Fibroblast of gingiva (primary cell): ENCODE data around the gene RHOJ.
A peak's percentile ranks its signal among the peaks of the same experiment; 100 is the strongest.
"Not testable (repeated sequence)": the region's sequence is repeated elsewhere in the genome, so short reads cannot be mapped to it uniquely, and the experiment has no call there.

Experiments
- DNase-seq: peaks from one replicate; pipeline ENCODE4 v3.0.0-alpha.2; 2011; ENCODE audit warnings: low read depth

Gene RHOJ

DNA sequence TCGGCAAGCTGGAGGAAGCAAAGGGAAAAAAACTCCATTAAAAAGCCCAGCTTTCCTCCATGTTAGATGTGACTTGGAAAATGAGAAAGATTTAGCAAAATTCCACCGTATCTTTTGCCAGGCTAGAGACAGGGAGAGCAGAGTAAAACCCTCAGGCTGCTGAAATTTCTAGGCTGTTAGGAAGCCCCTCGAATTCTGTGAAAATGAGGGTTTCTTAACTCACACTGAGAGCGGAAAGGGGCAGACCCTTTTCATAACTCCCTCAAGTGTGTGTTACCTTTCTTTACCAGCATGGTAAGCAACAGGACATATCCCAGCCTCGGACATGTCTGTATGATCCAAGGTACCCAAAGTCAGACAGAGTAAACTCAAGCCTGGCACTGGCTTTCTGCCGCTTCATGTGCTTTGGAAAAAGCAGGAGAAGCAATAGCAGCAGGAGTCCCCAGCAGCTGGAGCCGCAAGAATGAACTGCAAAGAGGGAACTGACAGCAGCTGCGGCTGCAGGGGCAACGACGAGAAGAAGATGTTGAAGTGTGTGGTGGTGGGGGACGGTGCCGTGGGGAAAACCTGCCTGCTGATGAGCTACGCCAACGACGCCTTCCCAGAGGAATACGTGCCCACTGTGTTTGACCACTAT is at the start of gene RHOJ:
Gene RHOJ (plus strand): TSS at position 37 of the 637 bp plus-strand sequence. CDS start 427 bp downstream, at position 464.
- no peak for DNase-seq

DNA sequence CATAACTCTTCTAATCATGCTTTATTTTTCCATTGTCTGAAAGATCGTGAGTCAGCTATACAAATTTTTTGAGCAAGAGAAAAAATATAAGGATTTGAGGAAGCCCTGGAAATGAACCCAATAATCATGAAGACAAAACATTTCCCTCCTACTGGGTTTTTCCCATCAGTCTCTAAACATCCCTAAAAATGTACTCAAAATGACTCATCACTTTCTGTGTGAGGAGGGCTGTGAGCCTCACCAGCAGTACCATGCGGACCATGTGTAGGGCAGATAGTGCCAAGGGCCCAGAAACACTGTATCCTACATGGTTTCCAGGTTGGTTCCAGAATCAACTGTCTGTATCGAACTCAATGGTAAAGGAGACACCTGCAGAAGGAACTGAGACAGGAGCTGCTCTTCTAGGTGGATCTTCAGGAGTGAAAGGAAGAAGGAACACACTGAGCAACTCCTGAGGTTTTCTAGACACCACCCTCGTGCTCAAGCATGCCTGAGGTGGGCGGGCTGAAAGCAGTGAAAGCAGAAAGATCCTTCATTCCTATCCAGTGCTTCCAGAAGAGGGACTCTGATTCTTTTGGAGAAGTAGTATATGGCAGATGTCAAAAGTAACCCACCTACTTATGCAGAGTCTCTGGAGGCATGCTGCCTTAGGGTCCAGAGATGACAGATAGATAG is 48.6 kb upstream of the RHOJ start:
- no peak for DNase-seq

DNA sequence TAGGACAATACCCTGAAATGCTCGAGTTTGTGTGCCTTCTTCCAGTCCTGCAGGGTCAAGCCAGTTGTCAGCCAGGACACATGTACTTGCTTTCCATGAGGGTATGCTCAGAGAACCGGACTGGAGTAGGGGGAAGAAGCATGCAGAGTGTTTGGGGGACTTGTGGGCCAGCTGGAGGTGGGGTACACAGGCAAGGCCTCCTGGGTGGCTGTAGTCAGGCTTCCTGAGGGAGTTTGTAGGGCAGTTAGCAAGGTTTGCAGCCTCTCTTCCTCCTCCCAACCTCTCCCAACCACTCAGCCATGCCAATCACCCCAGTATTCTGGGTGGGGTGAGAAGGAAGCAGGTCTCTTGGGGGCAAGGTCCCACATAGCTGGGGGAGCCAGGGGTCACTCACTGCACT is 47.0 kb upstream of the RHOJ start:
- DNase-seq, result no peak

DNA sequence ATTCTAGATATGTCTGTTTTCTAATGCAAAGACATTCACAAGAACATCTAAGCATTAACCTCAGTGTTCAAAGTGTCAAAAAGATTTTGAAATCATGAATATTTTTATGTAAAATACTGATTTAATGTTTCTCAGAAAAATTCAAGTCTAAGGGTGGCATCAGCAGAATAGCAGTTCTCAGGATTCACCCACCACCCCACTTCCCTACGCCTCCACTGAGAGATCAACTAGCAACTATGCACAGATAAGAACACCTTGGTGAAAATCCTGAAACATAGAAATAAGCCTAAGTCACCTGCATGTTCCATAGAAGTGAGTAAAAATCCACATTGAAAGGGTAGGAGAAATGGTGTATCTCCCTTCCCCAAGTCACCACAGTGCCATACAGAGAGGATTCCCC is 40.9 kb upstream of the RHOJ start:
- no peak for DNase-seq

DNA sequence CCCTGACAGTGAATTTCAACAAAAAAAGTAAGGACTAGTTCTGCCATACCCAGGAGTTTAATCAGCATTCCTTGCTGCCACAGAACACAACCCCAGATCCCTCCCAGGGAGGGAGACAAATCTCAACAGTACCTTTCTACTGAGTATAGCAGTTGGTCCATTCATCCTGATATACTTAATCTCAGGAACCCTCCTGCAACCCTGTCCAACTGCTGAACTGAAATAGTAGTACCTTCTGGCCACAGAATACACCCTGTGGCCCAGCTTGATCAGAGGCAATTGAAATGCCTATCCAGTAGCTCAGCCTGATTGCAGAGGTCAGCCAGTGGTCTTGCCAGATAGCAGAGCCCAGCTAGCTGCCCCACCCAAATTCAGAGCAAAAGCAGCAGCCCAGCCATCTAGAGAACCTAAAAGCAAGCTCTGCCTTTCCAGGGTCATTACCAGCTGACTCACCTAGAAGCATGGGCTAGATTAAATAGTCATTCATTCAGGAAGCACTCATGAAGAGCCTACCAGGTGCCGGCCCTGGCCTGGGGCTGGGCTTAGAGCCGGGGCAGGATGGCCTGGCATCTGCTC is 40.0 kb upstream of the RHOJ start:
- DNase-seq, result no peak

DNA sequence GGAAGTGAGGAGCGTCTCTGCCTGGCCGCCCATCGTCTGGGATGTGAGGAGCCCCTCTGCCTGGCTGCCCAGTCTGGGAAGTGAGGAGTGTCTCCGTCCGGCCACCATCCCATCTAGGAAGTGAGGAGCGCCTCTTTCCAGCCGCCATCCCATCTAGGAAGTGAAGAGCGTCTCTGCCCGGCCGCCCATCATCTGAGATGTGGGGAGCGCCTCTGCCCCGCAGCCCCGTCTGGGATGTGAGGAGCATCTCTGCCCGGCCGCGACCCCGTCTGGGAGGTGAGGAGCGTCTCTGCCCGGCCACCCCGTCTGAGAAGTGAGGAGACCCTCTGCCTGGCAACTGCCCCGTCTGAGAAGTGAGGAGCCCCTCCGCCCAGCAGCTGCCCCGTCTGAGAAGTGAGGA is 39.0 kb upstream of the RHOJ start:
- DNase-seq, result not testable (repeated sequence)

DNA sequence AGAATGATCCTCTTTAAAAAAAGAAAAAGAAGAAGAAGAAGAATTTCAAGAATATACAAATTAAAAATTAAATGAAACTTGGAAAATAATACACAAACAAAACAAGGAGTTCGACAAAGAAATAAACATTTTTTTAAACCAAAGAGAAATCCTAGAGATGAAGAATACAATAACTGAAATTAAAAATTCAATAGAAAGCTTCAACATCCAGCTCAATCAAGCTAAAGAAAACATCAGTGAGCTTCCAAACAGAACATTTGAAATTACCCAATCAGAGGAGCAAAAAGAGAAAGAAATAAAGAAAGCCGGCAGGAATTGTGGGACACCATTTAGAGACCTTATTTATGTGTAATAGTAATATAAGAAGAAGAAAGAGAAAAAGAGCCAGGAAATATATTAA is 37.2 kb upstream of the RHOJ start:
- no peak for DNase-seq

DNA sequence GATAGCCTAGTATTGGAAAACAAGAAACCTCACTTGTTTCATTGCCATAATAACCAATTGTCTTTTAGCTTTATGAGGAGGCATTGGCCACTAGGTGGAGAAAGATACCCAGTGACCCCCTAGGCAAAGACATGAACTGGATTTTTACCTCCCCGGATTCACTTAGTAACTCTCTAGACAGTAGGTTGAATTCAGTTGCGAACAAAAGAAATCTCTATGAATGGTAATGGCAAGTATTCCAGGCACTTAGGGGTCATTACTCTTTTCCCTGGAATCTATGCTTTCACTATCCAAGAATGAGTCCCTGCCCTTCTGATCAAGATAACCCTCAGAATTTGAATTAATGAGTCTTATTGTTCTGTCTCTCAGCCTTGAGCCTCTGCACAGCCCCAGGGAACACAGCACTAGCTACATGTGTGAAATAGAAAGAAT is 29.5 kb upstream of the RHOJ start:
- DNase-seq, result no peak

DNA sequence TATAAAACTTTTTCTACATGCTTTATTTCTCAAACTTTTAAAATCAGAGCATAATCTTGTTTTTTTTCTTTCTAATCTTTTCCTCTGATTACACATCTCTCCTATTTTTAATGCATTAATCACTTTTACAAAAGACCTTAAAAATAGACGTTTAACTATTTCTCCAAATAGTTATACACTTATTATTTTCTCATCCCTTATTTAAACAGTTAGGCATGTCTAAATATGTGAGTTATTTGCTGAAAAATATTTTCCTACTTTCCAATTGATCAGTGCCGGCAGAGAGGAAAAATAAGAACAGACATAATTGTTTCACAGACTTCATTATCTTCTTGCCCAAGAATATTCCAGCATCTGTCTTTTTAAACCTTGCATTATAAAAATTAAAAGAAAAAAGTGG is 28.7 kb upstream of the RHOJ start:
- no peak for DNase-seq

DNA sequence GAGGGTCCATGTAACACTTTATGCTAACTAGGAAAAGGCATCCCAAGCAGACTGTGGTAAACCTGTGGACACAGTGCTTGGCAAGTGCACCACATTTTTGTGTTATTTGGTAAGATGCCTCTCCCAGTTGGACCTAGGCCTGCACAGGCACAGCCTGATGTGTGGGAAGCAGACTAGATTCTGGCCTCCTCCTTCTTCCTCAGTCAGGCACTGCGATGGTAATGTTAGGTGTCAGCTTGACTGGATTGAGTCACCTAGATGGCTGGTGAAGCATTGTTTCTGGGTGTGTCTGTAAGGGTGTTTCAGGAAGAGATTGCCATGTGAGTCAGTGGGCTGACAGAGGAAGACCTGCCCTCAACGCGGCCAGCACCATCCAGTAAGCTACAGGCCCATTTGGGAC is 25.3 kb upstream of the RHOJ start:
- DNase-seq, result no peak

DNA sequence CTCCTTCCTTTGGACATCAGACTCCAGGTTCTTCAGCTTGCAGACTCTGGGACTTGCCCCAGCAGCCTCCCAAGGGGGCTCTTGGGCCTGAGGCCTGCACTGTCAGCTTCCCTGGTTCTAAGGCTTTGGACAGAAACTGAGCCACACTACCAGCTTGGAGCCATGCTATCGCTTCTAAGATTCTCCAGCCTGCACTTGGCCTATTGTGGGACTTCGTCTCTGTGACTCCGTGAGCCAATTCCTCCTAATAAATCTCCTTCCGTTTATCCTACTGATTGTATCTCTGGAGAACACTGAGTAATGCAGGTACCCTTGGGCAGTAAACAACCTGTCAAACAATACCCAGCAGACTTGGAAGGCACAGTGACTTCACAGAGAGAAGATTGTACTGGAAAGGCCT is 24.9 kb upstream of the RHOJ start:
- DNase-seq, result no peak

DNA sequence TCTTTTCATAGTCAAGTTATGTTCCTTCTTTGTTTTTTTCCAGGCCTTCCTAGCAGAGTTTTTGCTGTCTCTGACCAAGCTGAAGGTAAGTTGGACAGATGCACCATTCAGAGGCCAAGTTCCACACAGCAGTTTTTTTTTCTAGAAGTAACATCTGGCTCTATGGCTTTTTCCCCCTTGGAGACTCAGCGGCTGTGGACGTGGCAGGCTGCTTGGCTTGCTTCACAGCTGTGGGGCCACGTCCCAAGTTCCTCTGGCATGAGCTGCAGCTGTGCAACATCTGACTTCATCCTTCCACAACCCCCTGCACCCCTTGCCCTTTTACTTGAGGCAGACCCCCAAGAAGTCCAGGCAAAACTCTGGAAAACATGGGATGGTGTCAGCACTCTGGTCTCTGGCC is 24.2 kb upstream of the RHOJ start:
- no peak for DNase-seq

DNA sequence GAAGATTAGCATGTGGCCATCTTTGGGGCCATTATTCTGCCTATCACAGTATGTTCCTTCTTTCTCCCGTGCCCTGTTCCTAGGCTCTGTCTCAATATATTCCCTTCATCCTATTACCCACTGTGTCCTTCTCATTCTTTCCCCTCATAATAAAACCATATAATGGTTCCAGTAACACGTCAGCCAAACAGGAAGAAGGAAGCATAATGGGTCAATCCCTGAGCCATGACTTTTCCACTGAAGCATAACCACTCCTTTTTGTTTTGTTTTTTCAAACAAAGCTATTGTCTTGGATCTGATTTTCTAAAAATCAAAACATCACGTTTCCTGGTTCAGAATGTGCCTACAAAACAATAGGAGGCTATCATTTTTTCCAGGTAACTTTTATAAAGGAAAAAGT is 21.3 kb upstream of the RHOJ start:
- no peak for DNase-seq

DNA sequence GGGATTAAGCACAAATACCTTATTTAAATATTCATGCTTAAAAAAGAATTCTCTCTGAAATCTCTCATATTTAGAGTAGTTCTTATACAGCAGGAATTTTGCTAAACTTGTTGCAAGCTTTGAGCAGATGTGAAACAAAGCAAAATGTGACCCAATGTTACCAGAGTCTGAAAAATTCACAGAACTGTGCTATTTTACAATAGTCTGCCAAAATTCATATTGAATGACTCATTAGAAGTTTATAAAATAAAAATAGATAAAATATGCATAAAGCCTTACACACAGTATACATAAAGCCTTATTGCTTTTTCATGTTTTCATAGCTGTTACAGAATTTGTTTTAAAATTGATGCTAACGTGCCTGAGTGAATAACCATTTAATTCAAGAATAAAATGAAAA is 17.8 kb upstream of the RHOJ start:
- peak; percentile 5 for DNase-seq

DNA sequence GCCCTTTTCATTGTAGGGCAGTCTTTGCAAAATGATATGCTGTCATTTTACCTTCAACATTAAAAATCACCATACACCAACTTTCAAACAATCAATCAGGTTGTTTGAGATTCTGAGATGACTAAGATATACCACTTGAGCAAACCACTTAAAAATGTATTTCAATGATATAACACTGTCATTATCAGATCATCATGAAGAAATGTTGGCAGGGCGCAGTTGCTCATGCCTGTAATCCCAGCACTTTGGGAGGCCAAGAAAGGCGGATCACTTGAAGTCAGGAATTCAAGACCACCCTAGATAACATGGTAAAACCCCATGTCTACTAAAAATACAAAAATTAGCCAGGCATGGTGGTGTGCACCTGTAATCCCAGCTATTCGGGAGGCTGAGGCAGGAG is 13.0 kb upstream of the RHOJ start:
- DNase-seq, result no peak

DNA sequence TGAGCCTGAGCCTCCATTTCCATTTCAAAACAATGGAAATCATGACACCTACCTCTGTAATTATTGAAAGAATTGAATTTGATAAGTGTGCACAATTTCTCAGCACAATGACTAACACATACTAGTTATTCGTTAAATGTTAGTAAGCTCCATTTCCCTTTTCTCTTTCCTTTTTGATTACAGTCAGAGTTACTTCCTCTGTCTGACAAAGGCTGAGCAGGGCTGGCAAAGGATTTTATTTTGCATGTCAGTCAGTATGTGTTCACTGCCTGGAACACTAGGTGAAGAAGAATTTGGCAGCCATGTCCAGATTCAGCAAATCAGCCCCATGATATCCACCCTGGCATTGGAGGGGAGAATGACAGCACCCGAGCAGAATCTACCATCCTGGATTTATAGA is 12.2 kb upstream of the RHOJ start:
- no peak for DNase-seq

DNA sequence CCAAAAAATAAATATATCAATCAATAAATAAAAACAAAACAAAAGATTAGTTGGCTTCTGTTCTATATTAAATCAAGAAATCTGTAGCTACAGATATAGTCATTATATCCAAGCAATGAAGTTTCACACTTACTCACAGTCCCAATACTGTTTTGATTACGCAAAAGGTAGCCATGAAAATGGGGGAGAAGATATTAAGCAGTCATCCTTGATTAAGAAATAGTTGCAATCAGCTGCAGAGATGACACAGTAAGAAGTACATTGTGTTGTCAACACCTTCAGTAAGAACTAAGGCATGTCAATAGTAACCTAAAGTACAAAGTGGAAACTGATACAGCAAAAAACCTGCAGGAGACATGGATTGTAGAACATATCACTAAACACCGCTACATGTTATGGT is 11.0 kb upstream of the RHOJ start:
- DNase-seq, result no peak

DNA sequence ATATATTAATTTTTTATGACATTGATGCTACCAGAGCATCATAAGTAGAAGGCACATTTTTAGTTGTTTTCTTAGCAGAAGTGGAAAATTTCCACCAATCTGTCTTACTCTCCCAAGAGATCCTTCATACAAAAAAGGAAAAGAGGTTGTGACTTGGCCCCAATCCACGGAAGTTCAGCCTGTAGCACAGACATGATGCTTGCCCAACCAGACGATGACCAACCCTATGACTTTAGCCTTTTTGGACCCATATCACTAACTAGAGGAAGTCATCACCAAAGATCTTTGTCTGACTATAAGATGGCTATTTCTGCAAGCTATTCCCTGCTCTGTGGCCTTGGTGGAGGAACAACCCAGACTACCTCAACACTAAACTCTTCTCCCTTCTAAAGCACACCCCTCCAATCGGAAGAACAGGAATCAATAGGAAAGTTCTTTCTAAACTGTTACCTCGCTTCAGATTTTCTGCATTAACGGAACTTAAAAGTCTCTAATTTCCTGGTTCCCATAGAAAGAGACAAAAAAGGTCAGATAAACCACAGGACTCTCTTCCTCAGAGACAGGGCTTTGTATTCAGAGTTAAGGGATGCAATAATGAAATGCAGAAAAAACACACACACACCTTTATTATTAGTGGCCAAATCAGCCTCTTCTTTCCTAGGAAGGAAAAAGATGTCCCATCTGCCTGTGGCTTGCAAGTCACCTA is 4.1 kb upstream of the RHOJ start:
- no peak for DNase-seq

DNA sequence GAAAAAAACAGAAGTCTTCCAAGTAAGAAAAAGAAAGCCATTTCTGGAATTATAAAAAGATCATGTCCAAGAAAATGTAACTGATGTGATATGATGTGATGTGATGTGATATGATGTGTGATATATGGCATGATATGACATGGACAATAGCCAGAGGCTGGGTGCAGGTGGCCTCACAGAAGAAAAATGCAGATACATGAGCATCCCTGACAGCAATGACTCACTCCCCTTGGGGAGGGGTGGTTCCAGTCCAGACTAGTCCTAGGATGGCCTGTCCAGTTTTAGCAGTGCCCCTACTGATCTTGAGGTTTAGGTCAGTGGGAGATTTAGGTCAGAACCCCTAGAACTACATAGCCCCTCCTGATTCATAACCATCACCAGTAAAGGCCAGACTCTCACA is 3.5 kb upstream of the RHOJ start:
- no peak for DNase-seq

DNA sequence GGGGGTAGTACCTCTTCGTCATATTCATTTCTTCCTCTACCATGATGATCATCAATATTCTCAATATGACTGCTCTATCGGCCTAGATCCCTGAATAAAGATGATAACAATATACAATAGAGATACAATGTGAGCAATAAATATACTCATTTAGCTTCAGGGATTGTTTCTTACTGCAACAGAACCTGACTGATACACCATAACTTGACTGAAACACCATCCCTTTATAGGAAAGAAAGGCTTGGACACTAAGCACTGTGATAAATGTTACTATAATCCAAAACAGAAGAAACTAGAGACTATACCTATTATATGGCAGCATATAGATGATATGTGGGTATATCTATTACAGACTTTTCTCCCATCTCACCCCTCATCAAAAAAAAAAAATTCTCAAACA is 1.2 kb upstream of the RHOJ start:
- no peak for DNase-seq

DNA sequence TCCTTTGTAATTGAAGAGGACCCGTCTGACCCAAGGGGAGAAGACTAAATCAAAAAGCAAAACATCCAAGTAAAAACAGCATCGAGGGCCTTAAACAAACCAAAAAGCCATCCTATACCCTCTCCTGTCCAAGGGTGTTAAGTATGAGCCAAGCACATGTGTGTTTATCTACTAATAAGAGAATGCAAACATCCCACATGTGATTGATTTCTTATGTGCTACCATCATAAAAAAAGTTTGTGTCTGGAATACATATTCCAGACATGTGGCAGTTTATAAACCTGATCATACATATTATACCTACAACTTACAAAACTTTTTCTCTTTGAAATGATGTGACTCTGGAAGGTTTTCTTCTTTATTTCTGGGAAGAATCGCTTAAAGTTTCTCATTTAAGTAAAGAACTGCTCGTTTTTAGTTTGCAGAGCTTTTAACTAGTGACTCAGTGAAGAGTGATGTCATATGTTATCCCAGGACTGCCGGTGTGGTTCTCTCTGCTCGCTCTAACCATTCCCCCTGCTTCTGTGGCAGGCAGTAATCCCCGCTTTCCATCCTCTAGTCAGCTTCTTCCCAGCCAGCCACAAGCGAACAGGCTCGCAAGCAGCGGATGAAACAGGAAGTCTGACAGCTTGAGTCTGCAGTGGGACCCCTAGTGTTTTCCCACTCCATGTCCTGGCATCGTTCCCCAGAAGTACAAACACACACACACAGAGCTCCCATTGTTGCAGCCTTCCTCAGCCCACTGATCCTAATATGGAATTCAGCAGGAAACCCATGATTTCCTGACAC is 431 bp upstream of the RHOJ start:
- DNase-seq, result peak; percentile 57

DNA sequence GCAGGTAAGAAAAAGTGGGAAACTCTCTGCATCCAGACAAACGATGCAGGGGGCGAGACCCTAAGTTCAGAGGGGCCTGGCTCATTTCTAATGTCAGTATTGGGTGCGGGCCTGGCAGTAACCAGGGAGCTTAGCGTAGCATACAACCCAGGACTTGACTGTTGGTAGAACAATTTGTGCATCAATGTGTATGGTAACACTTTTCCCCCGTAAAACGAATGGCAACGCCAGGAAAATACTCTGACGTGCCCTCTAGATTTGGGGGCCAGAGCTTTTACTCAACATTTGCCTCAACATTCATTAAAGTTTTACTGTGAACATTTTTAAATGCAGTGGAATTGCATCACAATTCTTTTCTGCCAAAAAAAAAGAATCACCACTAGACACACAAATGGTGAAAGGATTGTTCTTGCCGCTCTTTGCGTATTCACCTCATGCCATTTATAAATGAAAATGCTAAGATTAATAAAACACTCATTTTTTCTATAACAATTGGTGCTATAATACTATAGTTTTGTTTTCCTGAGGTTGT is 867 bp downstream of the RHOJ start:
- DNase-seq, result no peak
